SK-N-DZ (cell line): ENCODE data around the gene KLK15.

Experiments
- DNase-seq: peaks from one replicate; pipeline ENCODE4 v3.0.0-alpha.2; 2015; ENCODE audit warnings: low spot score
- small RNA-seq, 2 experiments: library from RNA; depleted of rRNA; stranded (forward); fragments of <200 nt; gene quantifications; one replicate each; pipeline ENCODE3, GENCODE V24; 2014

The KLK15 gene

GRCh38 chr19:50777261-50777660 lies 56.1 kb downstream of the KLK15 start:
- no peak for DNase-seq

GRCh38 chr19:50776131-50776530 lies 57.2 kb downstream of the KLK15 start:
- no peak for DNase-seq

Small RNA genes within 50 kb of the gene (small RNA-seq; reads per million reads assigned to genes)
- 19.6 to 317 reads per million in 2 experiments for gene SNORD88A
- 0 reads per million in 2 experiments for gene SNORD88B
- gene SNORD88C: 0 reads per million in 2 experiments
